KG1 (cell line): ENCODE results near the gene E2F8.

Experiments used
- DNase-seq: peaks from one replicate; lab custom pipeline; 2025; lab: John Stamatoyannopoulos, UW

E2F8 gene

GRCh38 chr11:19187114-19187832, 53.5 kb downstream of the E2F8 start:
- DNase-seq, result no peak

GRCh38 chr11:19185516-19186052, 55.2 kb downstream of the E2F8 start:
- no peak for DNase-seq

GRCh38 chr11:19185036-19185435, 55.7 kb downstream of the E2F8 start:
- no peak for DNase-seq

- no peak for DNase-seq
Measured at GRCh38 chr11:19183646-19184045, 57.1 kb downstream of the E2F8 start.

GRCh38 chr11:19181531-19182261, 59.0 kb downstream of the E2F8 start:
- no peak for DNase-seq

GRCh38 chr11:19176629-19177186, 64.0 kb downstream of the E2F8 start:
- no peak for DNase-seq
